ENCODE results near the gene PRXL2B.

- TF ChIP-seq CTCF (conservative IDR thresholded peaks at IDR 0.05) (no peak), ZFX (IDR thresholded peaks at IDR 0.05) (no peak)
These were observed 1.8 kb upstream of the PRXL2B start for GRCh38 chr1:2584686-2585317.

Measured in C4-2B (cell line).